ENCODE measurements around the gene PCSK9. TPM values are rescaled to one million over a fixed set of nuclear protein-coding genes. Genes with fewer than 3 reads are reported as not detected.

Gene PCSK9
- total and polyA plus RNA-seq, 5 donors, result 0.05 TPM; not detected in 4

GRCh38 chr1:55068638-55069037, 29.3 kb downstream of the PCSK9 start:
- H3K4me3 ChIP-seq (ENCODE audit: low read length), result no peak overlapping the region
- WGBS, result 96% methylated on average over 9 of the region's 9 CpGs
- ATAC-seq, result no peak
- intact Hi-C loops (cut with DNase I), result no loop called here
- no peak overlapping the region for H3K27ac ChIP-seq (ENCODE audit: low read length)
- H3K4me1 ChIP-seq (ENCODE audit: control insufficient read depth, insufficient read depth, low read length), result peaks cover 8% of the 10 kb centered on the region
- DNase-seq, result no peak
- H3K27me3 ChIP-seq (ENCODE audit: control insufficient read depth, insufficient read depth), result no peaks in the 10 kb centered on the region
- H3K9me3 ChIP-seq (ENCODE audit: control insufficient read depth, low read length), result no peaks in the 10 kb centered on the region

- Histone ChIP-seq H3K4me1 (ENCODE audit: control insufficient read depth, insufficient read depth, low read length) (peaks cover 7% of the 10 kb centered on the region), H3K27me3 (ENCODE audit: control insufficient read depth, insufficient read depth) (no peaks in the 10 kb centered on the region), H3K4me3 (ENCODE audit: low read length) (no peak overlapping the region), H3K27ac (ENCODE audit: low read length) (no peak overlapping the region), H3K9me3 (ENCODE audit: control insufficient read depth, low read length) (no peaks in the 10 kb centered on the region)
- DNase-seq, result no peak
- intact Hi-C loops (cut with DNase I), result no loop called here
- WGBS, result 88% methylated on average over 7 of the region's 7 CpGs
- ATAC-seq, result no peak
Observed at GRCh38 chr1:55069280-55069679, 29.9 kb downstream of the PCSK9 start.

- peak in 1 of 3 donors; percentile 42 for DNase-seq
- peaks cover 5% of the 10 kb centered on the region for H3K4me1 ChIP-seq (ENCODE audit: control insufficient read depth, insufficient read depth, low read length)
- H3K9me3 ChIP-seq (ENCODE audit: control insufficient read depth, low read length), result no peaks in the 10 kb centered on the region
- ATAC-seq, result no peak
- H3K4me3 ChIP-seq (ENCODE audit: low read length), result no peak overlapping the region
- H3K27ac ChIP-seq (ENCODE audit: low read length), result no peak overlapping the region
- intact Hi-C loops (cut with DNase I), result no loop called here
- H3K27me3 ChIP-seq (ENCODE audit: control insufficient read depth, insufficient read depth), result no peaks in the 10 kb centered on the region
- WGBS, result 50% methylated on average over 17 of the region's 17 CpGs
Observed at GRCh38 chr1:55070293-55071164, 31.2 kb downstream of the PCSK9 start.

- ATAC-seq (peak; percentile 43 to 59), DNase-seq (peak in 1 of 3 donors; percentile 30)
- intact Hi-C loops (cut with DNase I), result no loop called here
- WGBS, result 43% methylated on average over 8 of the region's 8 CpGs
- no peak overlapping the region for H3K4me3 ChIP-seq (ENCODE audit: low read length)
- H3K9me3 ChIP-seq (ENCODE audit: control insufficient read depth, low read length), result no peaks in the 10 kb centered on the region
- no peaks in the 10 kb centered on the region for H3K27me3 ChIP-seq (ENCODE audit: control insufficient read depth, insufficient read depth)
- no peak overlapping the region for H3K27ac ChIP-seq (ENCODE audit: low read length)
- peaks cover 5% of the 10 kb centered on the region for H3K4me1 ChIP-seq (ENCODE audit: control insufficient read depth, insufficient read depth, low read length)
Observed at GRCh38 chr1:55071477-55071876, 32.1 kb downstream of the PCSK9 start.

GRCh38 chr1:55073187-55073916, 34.0 kb downstream of the PCSK9 start:
- Histone ChIP-seq H3K27me3 (ENCODE audit: control insufficient read depth, insufficient read depth) (no peaks in the 10 kb centered on the region), H3K4me1 (ENCODE audit: control insufficient read depth, insufficient read depth, low read length) (peaks cover 5% of the 10 kb centered on the region), H3K27ac (ENCODE audit: low read length) (no peak overlapping the region), H3K4me3 (ENCODE audit: low read length) (no peak overlapping the region), H3K9me3 (ENCODE audit: control insufficient read depth, low read length) (no peaks in the 10 kb centered on the region)
- WGBS, result 86% methylated on average over 3 of the region's 3 CpGs
- intact Hi-C loops (cut with DNase I), result no loop called here
- ATAC-seq (no peak), DNase-seq (no peak)

- H3K9me3 ChIP-seq (ENCODE audit: control insufficient read depth, low read length), result no peaks in the 10 kb centered on the region
- peaks cover 5% of the 10 kb centered on the region for H3K4me1 ChIP-seq (ENCODE audit: control insufficient read depth, insufficient read depth, low read length)
- intact Hi-C loops (cut with DNase I), result no loop called here
- H3K27me3 ChIP-seq (ENCODE audit: control insufficient read depth, insufficient read depth), result no peaks in the 10 kb centered on the region
- no peak overlapping the region for H3K4me3 ChIP-seq (ENCODE audit: low read length)
- no peak for DNase-seq
- H3K27ac ChIP-seq (ENCODE audit: low read length), result no peak overlapping the region
- 69% methylated on average over 2 of the region's 2 CpGs for WGBS
- ATAC-seq, result no peak
Observed at GRCh38 chr1:55074455-55074854, 35.1 kb downstream of the PCSK9 start.

GRCh38 chr1:55076356-55076755, 37.0 kb downstream of the PCSK9 start:
- no peak for DNase-seq
- H3K27ac ChIP-seq (ENCODE audit: low read length), result no peak overlapping the region
- H3K4me1 ChIP-seq (ENCODE audit: control insufficient read depth, insufficient read depth, low read length), result no peaks in the 10 kb centered on the region
- H3K4me3 ChIP-seq (ENCODE audit: low read length), result no peak overlapping the region
- H3K9me3 ChIP-seq (ENCODE audit: control insufficient read depth, low read length), result no peaks in the 10 kb centered on the region
- 73% methylated on average over 1 of the region's 1 CpG for WGBS
- H3K27me3 ChIP-seq (ENCODE audit: control insufficient read depth, insufficient read depth), result no peaks in the 10 kb centered on the region
- ATAC-seq, result no peak
- intact Hi-C loops (cut with DNase I), result no loop called here

GRCh38 chr1:55078470-55078869, 39.1 kb downstream of the PCSK9 start:
- Histone ChIP-seq H3K27me3 (ENCODE audit: control insufficient read depth, insufficient read depth) (no peaks in the 10 kb centered on the region), H3K4me1 (ENCODE audit: control insufficient read depth, insufficient read depth, low read length) (no peaks in the 10 kb centered on the region), H3K4me3 (ENCODE audit: low read length) (no peak overlapping the region), H3K9me3 (ENCODE audit: control insufficient read depth, low read length) (no peaks in the 10 kb centered on the region), H3K27ac (ENCODE audit: low read length) (no peak overlapping the region)
- no peak for ATAC-seq
- no peak for DNase-seq
- 81% methylated on average over 3 of the region's 3 CpGs for WGBS
- intact Hi-C loops (cut with DNase I), result no loop called here

- intact Hi-C loops (cut with DNase I), result no loop called here
- H3K4me3 ChIP-seq (ENCODE audit: low read length), result no peak overlapping the region
- H3K4me1 ChIP-seq (ENCODE audit: control insufficient read depth, insufficient read depth, low read length), result no peaks in the 10 kb centered on the region
- H3K9me3 ChIP-seq (ENCODE audit: control insufficient read depth, low read length), result no peaks in the 10 kb centered on the region
- ATAC-seq (no peak), DNase-seq (no peak)
- H3K27ac ChIP-seq (ENCODE audit: low read length), result no peak overlapping the region
- 96% methylated on average over 7 of the region's 7 CpGs for WGBS
- no peaks in the 10 kb centered on the region for H3K27me3 ChIP-seq (ENCODE audit: control insufficient read depth, insufficient read depth)
Observed at GRCh38 chr1:55079651-55080050, 40.3 kb downstream of the PCSK9 start.

- no peak for DNase-seq
- no peak for ATAC-seq
- Histone ChIP-seq H3K4me1 (ENCODE audit: control insufficient read depth, insufficient read depth, low read length) (no peaks in the 10 kb centered on the region), H3K9me3 (ENCODE audit: control insufficient read depth, low read length) (no peaks in the 10 kb centered on the region), H3K27me3 (ENCODE audit: control insufficient read depth, insufficient read depth) (no peaks in the 10 kb centered on the region), H3K4me3 (ENCODE audit: low read length) (no peak overlapping the region), H3K27ac (ENCODE audit: low read length) (peak overlapping the region; percentile 32)
- 37% methylated on average over 9 of the region's 9 CpGs for WGBS
- intact Hi-C loops (cut with DNase I), result no loop called here
Observed at GRCh38 chr1:55081188-55081904, 42.0 kb downstream of the PCSK9 start.

- no peaks in the 10 kb centered on the region for H3K9me3 ChIP-seq (ENCODE audit: control insufficient read depth, low read length)
- ATAC-seq, result no peak
- 31% methylated on average over 2 of the region's 2 CpGs for WGBS
- H3K4me3 ChIP-seq (ENCODE audit: low read length), result no peak overlapping the region
- intact Hi-C loops (cut with DNase I), result no loop called here
- H3K4me1 ChIP-seq (ENCODE audit: control insufficient read depth, insufficient read depth, low read length), result no peaks in the 10 kb centered on the region
- no peaks in the 10 kb centered on the region for H3K27me3 ChIP-seq (ENCODE audit: control insufficient read depth, insufficient read depth)
- DNase-seq, result no peak
- H3K27ac ChIP-seq (ENCODE audit: low read length), result no peak overlapping the region
Observed at GRCh38 chr1:55081905-55082296, 42.6 kb downstream of the PCSK9 start.
